NCI-H1694 (cell line): ENCODE results near the gene UACA.

ENCODE experiments used
- DNase-seq: peaks from one replicate; lab custom pipeline; 2025; lab: John Stamatoyannopoulos, UW

The UACA gene

DNA sequence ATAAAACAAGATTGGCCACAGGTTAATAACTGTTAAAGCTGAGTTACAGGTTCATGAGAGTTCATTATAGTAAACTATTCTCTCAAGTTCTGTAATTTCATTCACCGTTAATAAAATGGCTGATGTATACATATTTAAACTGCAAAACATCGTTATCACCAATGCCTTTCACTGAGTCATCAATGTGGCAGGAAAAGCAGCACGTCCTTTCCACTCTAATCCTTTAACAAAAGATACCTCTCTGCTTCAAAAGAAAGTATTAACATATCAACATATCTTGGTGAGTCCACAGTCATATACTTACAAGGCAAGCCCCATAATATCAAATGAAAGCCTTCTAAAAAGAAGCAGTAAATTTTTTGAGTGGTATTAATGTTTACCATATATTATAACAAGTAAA is 54.5 kb downstream of the UACA start:
- DNase-seq = no peak

DNA sequence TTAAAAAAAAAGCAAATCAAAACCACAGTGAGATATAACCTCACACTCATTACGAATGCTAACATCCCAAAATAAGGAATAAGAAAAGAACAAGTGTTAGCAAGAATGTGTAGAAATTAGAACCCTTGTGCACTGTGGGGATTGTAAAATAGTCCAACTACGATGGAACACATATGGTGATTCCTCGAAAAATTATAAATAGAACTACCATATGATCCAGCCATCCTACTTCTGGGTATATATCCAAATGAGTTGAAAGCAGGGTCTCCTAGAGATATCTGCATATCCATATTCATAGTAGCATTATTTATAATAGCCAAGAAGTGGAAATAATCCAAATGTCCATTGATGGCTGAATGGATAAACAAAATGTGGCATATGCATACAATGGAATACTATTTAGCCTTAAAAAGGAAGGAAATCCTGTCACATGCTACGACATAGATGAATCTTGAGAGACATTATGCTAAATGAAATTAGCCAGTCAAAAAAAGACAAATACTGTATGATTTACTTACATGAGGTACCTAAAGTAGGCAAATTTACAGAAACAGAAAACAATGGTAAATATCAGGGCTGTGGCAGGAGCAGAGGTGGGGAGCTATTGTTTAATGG is 55.6 kb downstream of the UACA start:
- DNase-seq = no peak

- DNase-seq = no peak
Observed at GRCh38 chr15:70704731-70705130, 58.6 kb downstream of the UACA start.

DNA sequence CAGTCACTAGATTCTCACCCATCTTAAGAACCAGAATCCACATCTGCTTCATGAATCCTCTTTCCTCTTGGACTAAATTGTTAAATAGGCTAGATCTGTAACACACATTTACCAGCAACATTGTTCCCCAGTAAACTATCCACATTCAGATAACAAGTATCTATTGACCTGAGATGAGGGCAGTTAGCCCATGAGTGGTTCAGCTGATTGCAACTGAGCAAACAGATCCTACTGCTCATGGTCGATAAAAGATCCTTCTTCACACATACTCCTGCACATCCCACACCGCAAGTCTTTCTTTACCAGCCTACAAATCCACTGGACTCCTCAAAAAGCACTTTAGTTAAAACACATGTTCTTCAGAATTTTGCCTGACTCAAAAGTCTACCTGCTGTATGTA is 59.2 kb downstream of the UACA start:
- no peak for DNase-seq

GRCh38 chr15:70703096-70703878 is 60.1 kb downstream of the UACA start:
- DNase-seq = no peak

- DNase-seq = no peak
Observed at GRCh38 chr15:70702584-70702983, 60.8 kb downstream of the UACA start.

DNA sequence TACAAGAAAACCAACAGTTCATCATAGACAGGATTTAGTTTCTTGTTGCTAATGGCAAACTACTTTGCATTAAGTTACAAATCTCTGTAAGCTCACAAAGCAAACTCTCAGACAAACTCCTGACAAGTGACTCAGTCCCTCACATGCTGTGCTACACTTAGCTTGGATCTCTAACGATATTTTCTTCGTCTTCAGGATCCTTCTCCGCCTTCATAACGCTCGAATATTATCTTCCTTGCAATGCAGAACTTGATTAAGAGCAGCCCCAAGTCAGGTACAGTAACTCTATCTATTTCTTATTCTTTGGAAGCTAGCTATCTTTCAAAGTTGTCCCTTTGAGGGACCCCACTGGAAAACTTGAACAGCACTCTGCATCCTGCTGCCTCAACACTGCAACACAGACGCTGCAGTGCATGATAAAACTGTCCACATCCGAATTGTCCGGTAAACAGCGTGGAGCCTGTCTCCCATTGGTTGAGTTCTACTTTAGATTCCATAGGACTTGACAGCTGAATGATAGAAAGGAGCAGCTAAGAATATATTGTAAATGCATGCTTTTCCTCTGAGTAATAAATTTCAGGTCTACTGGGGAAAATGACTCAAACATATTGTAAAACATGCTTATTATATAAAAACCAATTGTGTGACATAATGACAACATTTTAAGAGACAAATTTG is 61.3 kb downstream of the UACA start:
- no peak for DNase-seq

DNA sequence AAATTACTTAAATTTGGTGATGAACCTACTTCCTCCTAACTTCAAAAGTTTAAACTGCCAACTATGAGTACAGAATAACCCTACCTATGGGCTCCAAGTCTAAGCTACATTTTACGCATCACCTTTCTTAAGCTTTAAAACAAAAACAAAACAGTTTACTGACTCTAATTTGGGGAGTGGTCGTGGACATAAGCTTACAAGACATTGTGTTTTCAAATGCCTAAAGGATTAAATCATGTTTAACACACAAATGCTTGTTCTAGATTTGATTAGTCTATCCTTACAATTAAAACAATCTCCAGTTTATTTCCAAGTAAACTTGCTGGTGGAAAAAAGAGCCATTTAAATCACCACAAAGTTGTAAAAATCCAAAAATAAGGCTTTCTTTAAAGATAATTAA is 62.2 kb downstream of the UACA start:
- DNase-seq = no peak

- no peak for DNase-seq
Observed at GRCh38 chr15:70699890-70700289, 63.5 kb downstream of the UACA start.

DNA sequence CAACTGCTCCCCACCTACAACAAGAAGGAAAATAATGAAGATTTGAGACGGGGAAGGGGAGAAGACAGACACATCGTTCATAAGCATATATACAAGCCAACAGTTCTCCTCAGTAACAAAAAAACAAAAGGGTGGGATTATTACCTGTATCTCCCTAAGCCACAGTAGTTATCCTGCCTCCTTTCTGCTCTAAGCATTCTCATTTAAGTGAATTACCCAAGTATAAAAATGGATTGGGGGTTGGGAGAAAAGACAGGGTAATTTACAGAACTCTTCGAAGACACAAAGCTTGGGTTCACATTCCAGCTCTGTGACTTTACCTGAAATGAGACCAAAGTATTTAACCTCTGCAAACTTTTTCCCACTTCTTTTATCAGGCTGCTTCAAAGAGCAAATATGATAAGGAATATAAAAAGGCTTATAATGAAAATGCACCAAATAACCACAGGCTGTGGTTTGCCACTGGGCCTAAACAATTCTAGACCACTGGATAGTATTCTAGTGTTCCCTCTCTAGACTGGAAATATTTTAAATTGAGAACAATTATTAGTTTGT is 64.4 kb downstream of the UACA start:
- DNase-seq = no peak

GRCh38 chr15:70698426-70698825 is 64.9 kb downstream of the UACA start:
- DNase-seq = no peak

DNA sequence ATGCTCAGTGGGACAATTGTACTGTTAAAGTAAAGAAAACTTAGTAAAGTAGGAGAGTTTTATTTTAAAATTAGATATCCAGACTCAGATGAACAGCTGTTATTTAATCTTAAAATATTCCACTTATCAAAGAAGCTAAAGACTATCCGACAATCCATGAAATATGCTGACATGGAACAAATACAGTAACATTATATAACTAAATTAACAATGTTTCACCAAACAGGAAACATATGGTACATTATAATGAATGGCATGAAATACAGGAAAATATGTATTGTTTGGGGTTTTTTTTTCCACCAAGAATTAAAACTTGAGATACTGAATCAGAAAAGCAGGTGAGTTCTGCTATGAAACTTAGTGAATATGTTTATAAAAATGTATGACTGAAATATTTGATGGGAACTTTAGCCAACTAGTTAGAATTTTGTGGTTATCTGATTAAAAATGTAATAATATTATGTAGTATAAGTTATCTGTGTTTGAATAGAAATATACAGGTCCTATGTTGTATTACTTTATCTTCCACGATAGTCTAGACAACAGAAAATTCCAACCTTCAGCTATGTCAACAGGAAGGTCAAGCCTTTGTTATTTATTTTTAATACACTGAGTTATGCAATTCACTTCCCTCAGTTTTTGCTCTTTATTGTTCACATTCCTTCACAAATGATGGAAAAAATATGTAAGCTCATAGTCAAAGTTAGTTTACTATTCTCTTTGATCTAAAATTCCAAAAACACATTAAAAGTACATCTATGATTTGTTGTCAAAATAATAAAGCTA is 72.7 kb downstream of the UACA start:
- no peak for DNase-seq

DNA sequence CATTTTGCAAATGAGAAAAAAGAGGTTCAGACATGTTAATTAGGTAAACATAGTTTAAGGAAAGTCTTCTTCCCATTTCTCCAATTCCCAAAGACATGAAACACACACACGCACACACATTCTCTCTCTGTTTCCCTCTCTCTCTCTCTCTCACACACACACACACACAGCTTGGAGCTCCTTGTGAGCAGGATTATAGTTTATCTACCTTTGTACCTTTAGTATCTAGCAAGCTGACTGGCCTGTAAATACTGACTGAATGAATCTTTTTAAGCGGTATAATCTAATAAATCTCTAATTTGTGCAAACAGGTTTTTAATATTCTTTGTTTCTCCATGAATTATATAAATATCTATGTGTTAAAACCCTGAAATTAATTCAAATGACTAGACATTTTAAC is 73.3 kb downstream of the UACA start:
- DNase-seq = no peak

DNA sequence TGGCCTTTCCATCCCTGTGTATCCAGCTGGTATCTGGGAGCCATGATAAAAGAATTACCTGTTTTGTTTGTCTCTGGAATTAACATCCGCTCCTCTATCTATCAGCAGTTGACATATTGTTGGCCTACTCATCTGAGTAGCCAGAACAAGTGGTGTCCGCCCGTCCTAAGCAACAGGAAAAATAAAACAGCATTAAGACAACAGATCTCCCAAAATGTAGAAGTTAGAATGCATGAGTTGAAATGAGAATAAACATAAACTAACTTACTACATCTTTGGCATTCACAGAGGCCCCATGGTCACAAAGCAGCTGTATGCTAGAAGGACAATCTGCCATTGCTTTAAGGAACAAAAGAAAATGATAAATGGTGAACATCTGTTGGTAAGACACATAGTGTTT is 75.9 kb downstream of the UACA start:
- DNase-seq = no peak

DNA sequence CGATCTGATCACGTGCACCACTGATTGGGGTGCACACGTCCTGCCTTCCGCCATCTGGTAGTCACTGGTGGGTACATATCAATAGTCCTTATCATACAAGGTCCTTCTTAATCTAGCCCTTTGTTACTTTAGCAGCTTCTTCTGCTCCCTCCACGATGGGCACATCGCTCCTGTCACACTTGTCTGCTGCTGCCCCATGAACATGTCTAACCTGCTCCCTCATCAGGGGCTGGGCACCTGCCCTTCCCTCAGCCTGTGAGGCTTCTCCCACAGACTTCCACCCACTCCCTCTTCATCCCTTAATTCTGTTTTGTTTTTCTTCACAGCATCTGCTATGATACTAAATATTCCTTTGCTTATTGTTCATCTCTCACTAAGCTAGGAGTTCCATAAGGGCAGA is 82.5 kb downstream of the UACA start:
- DNase-seq = no peak

- no peak for DNase-seq
Observed at GRCh38 chr15:70679919-70680231, 83.5 kb downstream of the UACA start.

GRCh38 chr15:70672081-70672480 is 91.3 kb downstream of the UACA start:
- DNase-seq = no peak

GRCh38 chr15:70670680-70671079 is 92.7 kb downstream of the UACA start:
- DNase-seq = no peak

GRCh38 chr15:70669966-70670658 is 93.2 kb downstream of the UACA start:
- DNase-seq = no peak

- DNase-seq = no peak
Observed at GRCh38 chr15:70669006-70669602, 94.3 kb downstream of the UACA start.

DNA sequence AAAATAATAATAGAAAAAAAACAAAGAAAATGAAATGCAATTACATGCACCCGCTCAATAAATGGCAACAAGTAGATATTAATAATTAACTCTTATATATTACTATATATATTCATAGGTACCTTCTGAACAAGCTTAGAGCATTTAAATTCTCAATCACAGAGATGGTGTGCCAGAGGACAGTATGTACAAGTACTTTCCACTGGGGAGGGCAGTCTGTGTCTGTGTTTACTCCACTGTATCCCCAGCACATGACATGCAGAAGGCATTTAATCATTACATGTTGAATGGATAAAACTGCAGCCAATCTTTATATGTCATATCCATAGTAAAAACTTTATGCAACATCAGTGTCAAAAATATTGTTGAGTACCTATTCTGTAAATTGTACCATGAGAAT is 97.8 kb downstream of the UACA start:
- no peak for DNase-seq
